Activated naive CD8-positive, alpha-beta T cell treated with anti-CD3 and anti-CD28 coated beads, Interleukin-2, amount 50 U/mL, for 24 hours (primary cell): Measurements from ENCODE around the gene ATP11B.

Experiments used
- ATAC-seq: fragments of 150-1000 bp; cut with Tn5 transposase; one replicate; pipeline ENCODE4 v1.10.0; 2021
- DNase-seq: peaks from one replicate; pipeline ENCODE4 v3.0.0; 2021
- H3K27ac Mint-ChIP-seq: one replicate; pipeline ENCODE4 v1.8.0; 2021; ENCODE audit warnings: mild to moderate bottlenecking, mixed read lengths
- H3K27me3 Mint-ChIP-seq: one replicate; pipeline ENCODE4 v1.8.0; 2021; ENCODE audit warnings: mixed read lengths
- H3K36me3 Mint-ChIP-seq: one replicate; pipeline ENCODE4 v1.8.0; 2021; ENCODE audit warnings: low read depth, mixed read lengths
- H3K4me1 Mint-ChIP-seq: one replicate; pipeline ENCODE4 v1.8.0; 2021; ENCODE audit warnings: mixed read lengths
- H3K4me3 Mint-ChIP-seq: one replicate; pipeline ENCODE4 v1.8.0; 2021; ENCODE audit warnings: mild to moderate bottlenecking, moderate library complexity, mixed read lengths
- H3K9me3 Mint-ChIP-seq: one replicate; pipeline ENCODE4 v1.8.0; 2021; ENCODE audit warnings: mixed read lengths

ATP11B gene

GRCh38 chr3:182902236-182902635 lies 108.9 kb downstream of the ATP11B start:
- H3K4me1 Mint-ChIP-seq = peaks cover 2% of the 10 kb centered on the region
- H3K36me3 Mint-ChIP-seq = peaks cover 22% of the 10 kb centered on the region
- no peaks in the 10 kb centered on the region for H3K27me3 Mint-ChIP-seq
- H3K27ac Mint-ChIP-seq = no peak overlapping the region
- H3K9me3 Mint-ChIP-seq = no peaks in the 10 kb centered on the region
- no peak overlapping the region for H3K4me3 Mint-ChIP-seq
- ATAC-seq (no peak), DNase-seq (no peak)

DNA sequence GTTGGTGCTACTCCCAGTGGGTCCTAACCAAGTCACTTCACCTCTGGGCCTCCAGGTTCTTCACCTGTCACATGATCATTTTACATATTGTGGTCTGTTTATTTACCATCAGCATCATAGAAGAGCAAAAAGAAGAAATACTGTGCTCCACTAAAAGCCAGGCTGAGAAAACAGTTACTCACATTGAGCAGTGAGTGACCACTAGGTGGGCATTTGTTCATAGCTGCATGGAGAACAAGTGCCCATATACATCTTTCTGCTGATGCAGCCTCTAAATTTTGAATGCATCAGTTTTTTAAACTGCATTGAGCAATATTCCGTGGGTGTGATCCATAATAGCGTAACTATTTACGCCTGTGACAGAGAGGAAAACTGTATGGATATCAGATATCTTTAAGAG lies 110.9 kb downstream of the ATP11B start:
- peaks cover 23% of the 10 kb centered on the region for H3K36me3 Mint-ChIP-seq
- H3K9me3 Mint-ChIP-seq = no peaks in the 10 kb centered on the region
- no peak overlapping the region for H3K27ac Mint-ChIP-seq
- H3K27me3 Mint-ChIP-seq = no peaks in the 10 kb centered on the region
- ATAC-seq (no peak), DNase-seq (no peak)
- no peak overlapping the region for H3K4me3 Mint-ChIP-seq
- H3K4me1 Mint-ChIP-seq = peaks cover 4% of the 10 kb centered on the region

GRCh38 chr3:182905623-182906022 lies 112.3 kb downstream of the ATP11B start:
- no peaks in the 10 kb centered on the region for H3K9me3 Mint-ChIP-seq
- no peak for ATAC-seq
- H3K36me3 Mint-ChIP-seq = peaks cover 16% of the 10 kb centered on the region
- H3K27ac Mint-ChIP-seq = peak overlapping the region; percentile 10
- H3K27me3 Mint-ChIP-seq = no peaks in the 10 kb centered on the region
- H3K4me1 Mint-ChIP-seq = peaks cover 9% of the 10 kb centered on the region
- H3K4me3 Mint-ChIP-seq = no peak overlapping the region
- no peak for DNase-seq

GRCh38 chr3:182906036-182906435 lies 112.7 kb downstream of the ATP11B start:
- peaks cover 13% of the 10 kb centered on the region for H3K4me1 Mint-ChIP-seq
- no peaks in the 10 kb centered on the region for H3K27me3 Mint-ChIP-seq
- ATAC-seq (no peak), DNase-seq (no peak)
- peaks cover 16% of the 10 kb centered on the region for H3K36me3 Mint-ChIP-seq
- H3K4me3 Mint-ChIP-seq = no peak overlapping the region
- no peak overlapping the region for H3K27ac Mint-ChIP-seq
- H3K9me3 Mint-ChIP-seq = no peaks in the 10 kb centered on the region

- H3K27ac Mint-ChIP-seq = no peak overlapping the region
- H3K9me3 Mint-ChIP-seq = no peaks in the 10 kb centered on the region
- H3K4me3 Mint-ChIP-seq = no peak overlapping the region
- peaks cover 33% of the 10 kb centered on the region for H3K4me1 Mint-ChIP-seq
- ATAC-seq (no peak), DNase-seq (no peak)
- H3K36me3 Mint-ChIP-seq = peaks cover 18% of the 10 kb centered on the region
- H3K27me3 Mint-ChIP-seq = no peaks in the 10 kb centered on the region
These were observed 115.2 kb downstream of the ATP11B start for GRCh38 chr3:182908471-182908870.

DNA sequence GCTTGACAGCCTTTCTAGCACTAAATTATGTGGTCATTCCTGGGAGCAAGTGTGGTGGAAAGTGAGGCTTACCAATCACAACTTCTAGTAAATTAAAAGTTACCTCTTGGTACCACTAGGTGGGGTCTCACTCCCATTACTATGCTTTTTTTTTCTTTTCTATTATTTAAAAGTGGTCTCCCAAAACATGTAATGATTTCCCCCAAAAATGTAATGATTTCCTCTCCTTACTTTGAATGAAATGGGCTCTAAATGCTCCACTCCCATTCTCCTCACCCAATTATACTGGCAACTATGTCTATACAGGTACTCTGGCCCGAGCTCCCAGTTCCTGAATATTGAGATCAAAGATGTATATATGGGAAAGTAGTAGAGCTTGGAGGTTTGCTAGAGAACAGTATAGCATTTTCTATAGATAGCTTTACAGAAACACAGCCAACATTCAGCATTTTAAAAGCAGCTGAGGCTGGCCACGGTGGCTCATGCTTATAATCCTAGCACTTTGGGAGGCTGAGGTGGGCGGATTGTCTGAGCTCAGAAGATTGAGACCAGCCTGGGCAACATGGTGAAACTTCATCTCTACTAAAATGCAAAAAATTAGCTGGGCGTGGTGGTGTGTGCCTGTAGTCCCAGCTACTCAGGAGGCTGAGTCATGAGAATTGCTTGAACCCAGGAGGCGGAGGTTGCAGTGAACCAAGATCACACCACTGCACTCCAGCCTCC lies 116.2 kb downstream of the ATP11B start:
- DNase-seq = no peak
- Mint-ChIP-seq H3K4me1 (peaks cover 42% of the 10 kb centered on the region), H3K27me3 (no peaks in the 10 kb centered on the region), H3K4me3 (no peak overlapping the region), H3K36me3 (peaks cover 17% of the 10 kb centered on the region), H3K27ac (no peak overlapping the region), H3K9me3 (no peaks in the 10 kb centered on the region)
- peak; percentile 35 for ATAC-seq

GRCh38 chr3:182910936-182911781 lies 117.9 kb downstream of the ATP11B start:
- Mint-ChIP-seq H3K36me3 (peaks cover 17% of the 10 kb centered on the region), H3K27me3 (no peaks in the 10 kb centered on the region), H3K4me1 (peaks cover 48% of the 10 kb centered on the region), H3K27ac (peak overlapping the region; percentile 28), H3K4me3 (no peak overlapping the region), H3K9me3 (no peaks in the 10 kb centered on the region)
- DNase-seq (no peak), ATAC-seq (peak; percentile 83)

DNA sequence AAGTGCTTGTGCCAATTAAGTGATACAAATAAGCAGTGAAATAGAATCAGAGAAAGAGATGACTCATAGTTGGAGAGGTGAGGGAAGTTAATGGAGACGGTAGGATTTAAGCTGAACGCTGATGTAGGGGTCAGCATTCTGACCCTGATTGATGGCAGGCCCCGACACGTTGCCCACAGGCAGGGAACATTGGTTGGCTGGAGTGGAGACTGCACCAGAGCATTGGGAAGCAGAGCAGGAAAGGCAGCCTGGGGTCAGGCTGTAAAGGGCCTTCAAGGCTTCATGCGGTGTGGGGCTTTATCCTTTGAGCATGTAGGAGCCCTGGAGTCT lies 118.4 kb downstream of the ATP11B start:
- ATAC-seq (no peak), DNase-seq (no peak)
- no peak overlapping the region for H3K27ac Mint-ChIP-seq
- H3K36me3 Mint-ChIP-seq = peaks cover 13% of the 10 kb centered on the region
- H3K9me3 Mint-ChIP-seq = no peaks in the 10 kb centered on the region
- H3K27me3 Mint-ChIP-seq = no peaks in the 10 kb centered on the region
- H3K4me1 Mint-ChIP-seq = peaks cover 48% of the 10 kb centered on the region
- no peak overlapping the region for H3K4me3 Mint-ChIP-seq

DNA sequence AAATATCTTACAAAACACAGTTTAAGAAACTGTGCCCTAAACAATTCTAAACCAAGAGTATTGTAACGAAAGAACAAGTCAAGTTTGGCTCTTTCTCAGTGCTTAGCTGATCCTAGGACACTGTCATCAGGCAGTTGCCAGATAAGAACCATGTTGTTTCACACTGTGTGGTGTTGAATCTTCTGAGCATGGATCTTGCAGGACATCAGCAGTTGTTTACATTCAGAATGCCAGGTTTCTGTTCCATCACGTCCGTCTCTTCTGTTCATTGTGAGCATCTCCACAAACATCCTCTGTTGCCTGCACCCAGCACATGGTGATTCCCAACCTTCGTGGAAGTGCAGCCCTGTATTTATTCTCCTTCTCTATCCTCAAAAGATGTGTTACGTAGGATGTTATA lies 119.2 kb downstream of the ATP11B start:
- Mint-ChIP-seq H3K4me3 (no peak overlapping the region), H3K27me3 (no peaks in the 10 kb centered on the region), H3K27ac (no peak overlapping the region), H3K4me1 (peaks cover 48% of the 10 kb centered on the region), H3K9me3 (no peaks in the 10 kb centered on the region), H3K36me3 (peaks cover 13% of the 10 kb centered on the region)
- DNase-seq = no peak
- no peak for ATAC-seq

- Mint-ChIP-seq H3K36me3 (peaks cover 12% of the 10 kb centered on the region), H3K27ac (peak overlapping the region; percentile 75), H3K27me3 (no peaks in the 10 kb centered on the region), H3K4me1 (peaks cover 48% of the 10 kb centered on the region), H3K4me3 (peak overlapping the region; percentile 15), H3K9me3 (no peaks in the 10 kb centered on the region)
- no peak for ATAC-seq
- no peak for DNase-seq
These were observed 120.6 kb downstream of the ATP11B start for GRCh38 chr3:182913889-182914288.

DNA sequence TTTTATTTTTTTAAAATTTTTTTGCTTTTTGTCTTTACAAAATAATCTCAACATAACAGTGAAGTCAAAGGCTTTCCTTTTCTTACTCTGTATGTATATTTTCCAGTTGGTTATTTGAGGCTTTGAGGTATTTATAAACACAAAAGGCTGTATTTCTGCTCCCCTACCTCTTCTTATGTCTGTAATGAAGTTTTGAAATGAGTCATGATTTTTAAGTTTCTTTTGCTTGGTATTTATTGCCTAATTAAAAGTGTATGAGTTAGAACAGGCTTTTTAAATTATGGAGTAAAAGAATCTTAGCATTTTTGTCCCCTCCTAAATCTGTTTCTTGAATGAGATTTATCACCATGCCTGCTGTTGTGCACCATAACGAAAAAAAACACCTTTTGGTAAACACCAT lies 121.0 kb downstream of the ATP11B start:
- Mint-ChIP-seq H3K9me3 (no peaks in the 10 kb centered on the region), H3K4me3 (no peak overlapping the region), H3K36me3 (peaks cover 12% of the 10 kb centered on the region), H3K4me1 (peaks cover 46% of the 10 kb centered on the region), H3K27ac (peak overlapping the region; percentile 75), H3K27me3 (no peaks in the 10 kb centered on the region)
- no peak for ATAC-seq
- DNase-seq = no peak

DNA sequence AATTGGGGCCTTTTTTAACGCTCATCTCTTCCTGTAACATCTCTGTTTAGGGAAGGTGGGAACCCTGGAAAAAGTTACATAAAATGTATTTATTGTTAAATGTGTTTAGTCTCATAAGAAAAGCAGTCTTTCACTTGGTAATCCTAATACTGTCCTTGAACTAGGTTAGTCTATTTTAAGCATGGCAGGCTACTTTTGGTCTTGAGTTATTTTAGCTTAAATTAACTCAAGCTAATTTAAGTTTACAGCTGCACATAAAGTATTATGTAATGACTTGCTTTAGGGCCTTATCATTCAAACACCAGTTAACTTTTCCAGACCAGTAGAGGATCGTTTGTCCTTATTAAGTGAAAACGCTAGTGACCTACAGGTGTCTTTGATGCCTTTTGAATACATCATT lies 123.8 kb downstream of the ATP11B start:
- H3K27me3 Mint-ChIP-seq = no peaks in the 10 kb centered on the region
- H3K36me3 Mint-ChIP-seq = peaks cover 12% of the 10 kb centered on the region
- no peaks in the 10 kb centered on the region for H3K9me3 Mint-ChIP-seq
- peaks cover 29% of the 10 kb centered on the region for H3K4me1 Mint-ChIP-seq
- ATAC-seq = no peak
- no peak for DNase-seq
- no peak overlapping the region for H3K27ac Mint-ChIP-seq
- H3K4me3 Mint-ChIP-seq = no peak overlapping the region

DNA sequence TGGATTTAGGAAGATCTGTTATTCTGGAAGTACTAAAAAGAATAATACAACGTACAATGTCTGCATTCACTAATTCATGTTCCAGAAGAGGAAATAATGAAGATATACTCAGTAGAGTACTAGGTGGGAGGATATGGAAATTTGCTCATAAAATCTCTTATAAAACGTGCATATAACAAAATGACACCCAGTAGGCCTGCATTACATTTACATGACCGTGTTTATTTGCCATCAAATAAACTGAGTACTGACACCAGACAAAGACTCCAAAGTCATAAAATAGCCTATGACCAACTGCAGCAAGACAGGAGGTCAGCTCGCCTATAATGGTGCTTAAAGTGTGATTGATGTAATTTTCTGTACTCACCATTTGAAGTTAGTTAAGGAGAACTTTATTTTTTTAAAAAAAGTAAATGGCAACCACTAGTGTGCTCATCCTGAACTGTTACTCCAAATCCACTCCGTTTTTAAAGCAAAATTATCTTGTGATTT lies 126.6 kb downstream of the ATP11B start:
- peaks cover 14% of the 10 kb centered on the region for H3K36me3 Mint-ChIP-seq
- no peaks in the 10 kb centered on the region for H3K27me3 Mint-ChIP-seq
- DNase-seq (no peak), ATAC-seq (no peak)
- no peak overlapping the region for H3K27ac Mint-ChIP-seq
- H3K4me3 Mint-ChIP-seq = no peak overlapping the region
- H3K9me3 Mint-ChIP-seq = no peaks in the 10 kb centered on the region
- peaks cover 5% of the 10 kb centered on the region for H3K4me1 Mint-ChIP-seq

DNA sequence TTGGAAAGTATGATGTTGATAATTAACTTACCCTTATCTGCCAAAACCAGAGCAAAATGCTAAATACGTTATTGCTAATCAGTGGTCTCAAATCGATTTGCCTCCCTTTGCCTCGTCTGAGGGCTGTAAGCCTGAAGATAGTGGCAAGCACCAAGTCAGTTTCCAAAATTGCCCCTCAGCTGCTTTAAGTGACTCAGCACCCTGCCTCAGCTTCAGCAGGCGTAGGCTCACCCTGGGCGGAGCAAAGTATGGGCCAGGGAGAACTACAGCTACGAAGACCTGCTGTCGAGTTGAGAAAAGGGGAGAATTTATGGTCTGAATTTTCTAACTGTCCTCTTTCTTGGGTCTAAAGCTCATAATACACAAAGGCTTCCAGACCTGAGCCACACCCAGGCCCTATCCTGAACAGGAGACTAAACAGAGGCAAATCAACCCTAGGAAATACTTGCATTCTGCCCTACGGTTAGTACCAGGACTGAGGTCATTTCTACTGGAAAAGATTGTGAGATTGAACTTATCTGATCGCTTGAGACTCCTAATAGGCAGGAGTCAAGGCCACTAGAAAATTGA lies 127.3 kb downstream of the ATP11B start:
- Mint-ChIP-seq H3K27ac (no peak overlapping the region), H3K36me3 (peaks cover 16% of the 10 kb centered on the region), H3K9me3 (peaks cover 4% of the 10 kb centered on the region), H3K4me3 (no peak overlapping the region), H3K4me1 (peaks cover under 1% of the 10 kb centered on the region), H3K27me3 (no peaks in the 10 kb centered on the region)
- no peak for DNase-seq
- no peak for ATAC-seq
